Activated naive CD4-positive, alpha-beta T cell treated with Interleukin-2 at 50 U/mL for 16 hours (primary cell): ENCODE measurements around the gene IL5.
"Not testable (repeated sequence)": the region's sequence is repeated elsewhere in the genome, so short reads cannot be mapped to it uniquely, and the experiment has no call there.

ENCODE experiments used
- DNase-seq: peaks from one replicate; pipeline ENCODE4 v3.0.0-alpha.2; 2020

The IL5 gene

DNA sequence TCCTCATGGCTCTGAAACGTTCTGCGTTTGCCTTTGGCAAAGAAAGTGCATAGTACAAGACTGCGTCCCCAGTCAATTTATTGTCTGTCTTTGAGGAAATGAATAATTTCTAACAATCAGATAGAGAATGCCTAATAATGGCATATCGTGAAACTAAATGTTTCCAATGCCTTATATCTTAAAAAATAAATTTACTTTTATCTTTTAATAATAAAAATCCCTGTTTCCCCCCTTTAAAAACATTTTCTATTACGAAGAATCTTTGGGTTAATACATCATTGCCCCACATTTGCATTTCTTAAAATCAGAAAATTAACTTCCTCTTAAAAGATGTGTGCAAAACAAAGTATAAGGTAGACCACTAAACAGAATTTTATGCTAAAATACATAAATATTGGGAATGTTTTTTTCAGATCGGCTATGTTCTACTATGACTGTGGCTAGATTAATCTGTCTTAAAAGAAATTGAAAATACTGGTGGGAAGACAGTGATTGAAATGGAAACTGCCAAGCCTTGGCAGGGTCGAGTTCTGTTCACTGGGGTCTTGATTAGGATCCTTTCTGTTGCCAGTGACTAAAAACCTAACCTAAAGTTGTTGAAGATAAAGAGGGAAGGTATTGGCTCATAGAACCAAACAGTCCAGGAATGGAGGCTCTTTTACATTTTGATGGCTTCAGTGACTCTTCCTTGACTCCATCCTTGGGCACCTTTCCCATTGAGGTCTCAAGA, at the start of gene IL5:
TSS of gene IL5 (minus strand) at position 51 of the 730 bp plus-strand sequence. CDS start at position 7, 44 bp downstream.
- DNase-seq, result no peak

DNA sequence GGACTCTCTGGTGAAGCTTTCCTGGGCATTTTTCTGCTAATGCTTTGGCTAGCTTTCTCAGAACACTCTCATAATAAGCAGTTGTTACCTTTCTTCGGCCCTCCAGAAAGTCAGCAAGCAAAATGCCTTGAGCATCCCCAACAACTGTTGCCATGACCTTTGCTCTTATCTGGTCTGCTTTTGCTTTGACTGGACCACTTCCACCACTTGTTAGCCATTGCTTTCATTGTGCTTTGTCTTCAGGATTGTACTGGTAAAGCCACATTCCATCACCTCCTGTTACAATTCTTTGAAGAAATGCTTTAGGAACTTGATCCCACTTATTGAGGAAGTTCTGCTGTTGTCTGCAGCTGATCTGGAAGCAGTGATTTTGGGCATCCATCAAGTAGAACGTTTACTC, 49.2 kb upstream of the IL5 start:
- DNase-seq, result no peak

GRCh38 chr5:132591145-132591544, 47.8 kb upstream of the IL5 start:
- DNase-seq, result no peak

DNA sequence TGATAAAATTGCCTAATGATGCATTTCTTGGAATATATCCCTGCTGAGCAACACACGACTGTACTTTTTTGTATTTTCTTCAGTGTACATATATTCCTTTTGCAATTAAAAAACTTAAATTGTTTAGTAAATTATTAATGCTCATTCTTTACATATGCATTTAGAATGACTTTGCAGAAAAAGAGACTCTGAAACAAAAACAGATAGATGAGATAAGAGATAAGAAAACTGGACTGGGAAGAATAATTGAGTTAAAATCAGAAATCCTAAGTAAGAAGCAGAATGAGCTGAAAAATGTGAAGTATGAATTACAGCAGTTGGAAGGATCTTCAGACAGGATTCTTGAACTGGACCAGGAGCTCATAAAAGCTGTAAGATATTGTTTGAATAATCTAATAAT, 46.1 kb upstream of the IL5 start:
- DNase-seq, result no peak

DNA sequence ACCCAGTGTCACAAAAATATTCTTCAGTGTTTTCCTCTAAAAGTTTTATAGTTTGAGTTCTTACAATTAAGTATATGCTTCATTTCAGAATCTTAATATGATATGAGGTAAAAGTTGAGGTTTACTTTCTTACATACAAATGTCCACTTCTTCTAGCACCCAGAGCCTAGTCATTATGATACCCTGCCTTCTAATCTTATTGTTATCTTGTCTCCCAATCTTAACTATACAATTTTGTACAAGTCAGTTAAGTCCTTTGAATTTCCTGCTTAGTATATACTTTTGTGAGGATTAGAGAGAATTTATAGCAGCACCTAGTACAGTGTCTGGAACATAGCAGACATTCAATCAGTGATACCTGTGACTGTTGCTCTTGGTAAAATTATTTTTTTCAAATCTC, 42.7 kb upstream of the IL5 start:
- DNase-seq, result no peak

- not testable (repeated sequence) for DNase-seq
Observed at GRCh38 chr5:132584560-132584959, 41.2 kb upstream of the IL5 start.

DNA sequence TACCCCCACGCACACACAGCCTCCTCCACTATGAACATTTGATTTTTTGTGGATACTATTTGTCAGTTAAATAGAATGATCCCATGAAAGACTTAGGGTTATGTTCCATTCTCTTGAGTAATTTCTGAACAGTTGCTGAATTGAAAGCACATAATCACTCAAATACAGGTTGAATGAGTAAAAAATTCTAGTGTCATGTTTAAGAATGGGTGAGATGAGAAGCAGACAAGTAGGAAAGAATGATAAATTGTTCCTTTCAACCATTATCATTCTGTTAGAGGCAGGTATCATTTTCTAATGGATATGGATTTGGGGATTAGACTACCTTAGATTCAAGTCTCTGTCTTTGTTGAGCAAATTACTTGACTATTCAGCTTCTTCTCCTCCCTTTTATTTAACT, 32.8 kb upstream of the IL5 start:
- DNase-seq, result no peak

- no peak for DNase-seq
Observed at GRCh38 chr5:132566657-132567056, 23.3 kb upstream of the IL5 start.

GRCh38 chr5:132564555-132564954, 21.2 kb upstream of the IL5 start:
- DNase-seq, result not testable (repeated sequence)

DNA sequence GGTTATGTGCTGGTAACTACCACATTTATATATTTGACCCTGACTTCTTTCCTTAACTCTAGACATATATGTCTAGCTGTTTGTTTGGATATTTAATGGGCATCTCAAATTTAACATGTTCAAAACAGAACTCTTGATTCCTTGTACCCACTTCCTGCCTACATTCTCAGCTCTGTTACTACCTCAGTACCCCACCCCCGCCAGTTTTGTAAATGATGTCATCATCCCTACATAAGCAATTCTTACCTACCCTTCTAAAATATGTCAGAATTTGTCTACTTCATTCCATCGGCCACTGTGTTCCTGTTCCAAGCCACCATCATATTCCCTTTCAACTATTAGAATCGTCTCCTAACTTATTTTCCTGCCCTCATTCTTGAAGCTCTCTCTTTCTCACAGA, 18.3 kb upstream of the IL5 start:
- DNase-seq, result no peak

GRCh38 chr5:132559383-132560060, 16.2 kb upstream of the IL5 start:
- no peak for DNase-seq

DNA sequence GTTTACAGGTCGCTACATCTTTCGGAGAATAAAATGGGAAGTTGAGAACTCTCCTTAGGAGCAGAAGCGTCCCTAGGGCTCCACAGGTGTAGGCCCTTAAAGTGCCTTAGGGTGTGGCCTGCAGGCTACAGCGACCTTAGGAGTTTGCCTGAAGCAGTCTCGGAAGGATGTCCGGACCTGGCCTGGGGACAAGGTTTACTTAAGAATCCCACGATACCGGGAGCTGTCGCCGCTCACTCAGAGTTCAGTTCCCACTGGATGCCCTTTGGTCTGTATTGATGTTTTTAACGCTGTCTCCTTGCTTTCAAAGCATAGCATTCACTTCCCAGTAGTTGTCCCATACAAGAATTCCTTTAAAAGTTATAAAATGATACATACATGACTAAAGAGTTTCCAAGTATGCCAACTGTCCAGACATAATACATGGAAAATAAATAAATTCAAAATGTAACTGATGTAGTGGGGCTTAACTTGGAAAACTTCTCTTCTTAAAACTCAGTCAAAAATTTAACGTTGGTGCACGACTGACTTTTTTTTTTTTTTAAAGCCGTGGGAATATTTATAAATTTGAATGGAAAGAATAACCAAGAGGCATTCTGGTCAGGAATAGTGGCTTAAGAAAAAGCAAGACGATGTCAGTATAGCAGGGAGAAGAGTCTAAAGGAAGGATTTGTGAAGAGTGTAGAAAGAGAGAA, 14.3 kb upstream of the IL5 start:
- peak; percentile 28 for DNase-seq

GRCh38 chr5:132556763-132557477, 13.6 kb upstream of the IL5 start, which contains the start of gene RAD50:
Gene RAD50 (plus strand): TSS chr5:132556977. CDS start chr5:132557325, 348 bp downstream.
- peak; percentile 94 for DNase-seq

GRCh38 chr5:132556153-132556762, 12.9 kb upstream of the IL5 start:
- no peak for DNase-seq

- DNase-seq, result no peak
Observed at GRCh38 chr5:132549576-132549975, 6.3 kb upstream of the IL5 start.

GRCh38 chr5:132548834-132549233, 5.5 kb upstream of the IL5 start:
- DNase-seq, result not testable (repeated sequence)

DNA sequence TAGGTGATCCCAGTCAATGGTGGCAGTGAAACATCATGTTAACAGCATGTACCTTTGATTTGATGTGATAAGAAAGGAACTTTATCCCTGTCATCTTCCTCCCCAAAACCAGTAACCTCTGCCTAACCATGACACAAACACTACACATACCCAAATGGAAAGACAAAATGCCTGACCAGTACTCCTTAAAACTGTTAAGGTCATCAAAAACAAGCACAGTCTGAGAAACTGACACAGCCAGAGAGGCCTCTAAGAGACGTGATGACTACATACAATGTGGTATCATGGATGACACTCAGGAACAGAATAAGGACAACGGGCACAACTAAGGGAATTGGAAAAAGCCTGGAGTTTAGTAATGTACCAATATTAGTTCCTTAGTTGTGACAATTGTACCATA, 3.9 kb upstream of the IL5 start:
- no peak for DNase-seq

DNA sequence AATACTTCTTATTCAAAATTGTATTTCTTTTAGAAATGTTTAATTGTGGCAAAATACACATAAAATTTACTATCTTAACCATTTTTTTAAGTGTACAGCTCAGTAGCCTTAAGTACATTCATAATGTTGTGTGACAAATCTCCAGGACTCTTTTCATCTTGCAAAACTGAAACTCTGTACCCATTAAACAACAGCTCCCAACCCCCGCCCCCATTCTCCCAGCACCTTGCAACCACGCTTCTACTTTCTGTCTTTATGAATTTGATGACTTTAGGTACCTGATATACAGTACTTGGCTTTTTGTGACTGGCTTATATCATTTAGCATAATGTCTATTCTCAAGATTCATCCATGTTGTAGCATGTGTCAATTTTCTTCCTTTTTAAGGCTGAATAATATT, 2.8 kb upstream of the IL5 start:
- peak; percentile 66 for DNase-seq

GRCh38 chr5:132540764-132541163, 2.6 kb downstream of the IL5 start:
- no peak for DNase-seq

- DNase-seq, result no peak
Observed at GRCh38 chr5:132540149-132540548, 3.2 kb downstream of the IL5 start.

GRCh38 chr5:132539716-132540115, 3.6 kb downstream of the IL5 start:
- DNase-seq, result no peak

DNA sequence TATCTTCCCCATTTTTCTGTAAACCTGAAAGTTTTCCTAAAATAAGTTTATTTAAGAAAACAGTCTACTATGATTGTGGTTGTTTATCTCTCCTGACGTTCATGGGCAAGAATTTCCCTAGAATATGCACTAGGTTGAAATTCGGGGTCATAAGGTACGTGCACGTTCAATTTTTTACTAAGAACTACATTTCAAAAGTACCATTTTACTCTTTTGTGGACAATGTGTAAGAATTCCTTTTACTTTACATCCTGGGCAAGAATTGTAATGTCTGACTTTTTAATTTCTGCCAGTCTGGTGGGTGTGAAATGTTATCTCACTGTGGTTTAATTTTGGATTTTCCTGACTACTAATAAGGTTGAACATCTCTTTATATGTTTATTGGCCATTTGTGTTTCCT, 12.4 kb downstream of the IL5 start:
- DNase-seq, result no peak
